ENCODE results near the gene VWA2.

Gene VWA2

DNA sequence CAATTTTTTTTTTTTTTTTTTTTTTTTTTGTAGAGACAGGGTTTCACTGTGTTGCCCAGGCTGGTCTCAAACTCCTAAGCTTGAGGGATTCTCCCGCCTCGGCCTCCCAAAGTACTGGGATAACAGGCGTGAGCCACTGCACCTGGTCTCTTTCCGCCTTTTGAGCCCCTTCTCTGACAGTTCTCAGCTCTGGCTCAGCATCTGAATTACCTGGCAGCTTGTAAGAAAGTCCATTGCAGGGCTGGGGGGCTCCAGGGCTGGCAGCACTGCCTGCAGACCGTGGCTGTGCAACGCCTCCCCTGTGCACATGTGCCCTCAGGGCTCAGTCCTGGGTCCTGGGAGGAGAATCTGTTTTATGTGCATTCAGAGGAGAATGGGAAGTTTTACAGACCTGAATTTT lies 37.6 kb downstream of the VWA2 start:
- DNase-seq (ENCODE audit: low spot score): no peak

DNA sequence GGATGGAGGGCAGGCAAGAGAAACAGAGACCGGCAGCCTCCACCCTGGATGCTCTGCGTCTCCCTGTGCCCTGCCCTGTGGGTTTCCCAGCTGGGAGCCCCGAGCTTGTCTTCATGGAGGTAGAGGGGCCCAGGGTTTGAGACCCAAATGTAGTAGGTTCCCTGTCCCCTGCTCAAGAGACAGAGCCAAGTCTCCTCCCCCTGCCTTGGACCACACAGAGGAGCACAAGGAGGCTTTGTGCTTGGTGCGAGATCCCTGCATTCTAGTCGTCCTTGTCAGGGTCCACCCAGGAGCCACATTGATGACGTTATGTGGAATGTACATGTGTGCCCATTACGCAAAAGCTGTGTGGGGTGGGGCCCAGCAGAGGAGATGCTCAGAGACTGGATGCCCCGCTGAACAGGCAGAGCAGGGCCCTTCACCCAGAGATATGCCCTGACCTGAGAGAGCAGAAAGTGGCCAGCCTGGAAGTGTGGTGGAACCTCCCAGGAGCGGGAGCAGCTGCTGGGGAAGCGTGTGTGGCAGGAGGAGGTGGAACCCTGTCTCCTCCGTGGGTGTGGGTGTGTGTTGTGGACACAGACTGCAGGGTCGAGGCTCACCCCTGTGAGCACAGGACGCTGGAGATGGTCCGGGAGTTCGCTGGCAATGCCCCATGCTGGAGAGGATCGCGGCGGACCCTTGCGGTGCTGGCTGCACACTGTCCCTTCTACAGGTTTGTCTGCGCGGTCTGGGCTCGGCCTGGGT lies 39.3 kb downstream of the VWA2 start:
- no peak for DNase-seq (ENCODE audit: low spot score)

- DNase-seq (ENCODE audit: low spot score): no peak
These were observed 39.8 kb downstream of the VWA2 start for GRCh38 chr10:114278884-114279191.

DNA sequence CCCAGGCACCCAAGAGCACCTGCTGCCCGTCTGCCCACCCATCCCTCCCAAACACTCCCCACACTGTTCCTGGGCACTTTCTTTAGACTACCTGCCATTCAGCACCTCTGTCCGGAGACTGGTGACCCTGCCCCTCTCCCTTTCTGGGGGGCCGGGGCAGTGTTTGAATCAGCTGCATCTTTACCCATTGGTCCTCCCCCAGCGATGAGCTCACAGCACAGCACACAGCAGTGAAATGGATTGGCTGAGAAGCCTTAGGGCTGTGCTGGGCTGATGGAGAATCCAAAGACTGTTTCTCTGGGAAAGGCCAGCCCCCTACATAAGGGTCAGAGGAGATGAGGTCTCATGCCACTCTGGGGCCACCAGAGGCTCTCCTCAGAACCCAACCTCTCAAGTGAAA lies 40.2 kb downstream of the VWA2 start:
- DNase-seq (ENCODE audit: low spot score): no peak

DNA sequence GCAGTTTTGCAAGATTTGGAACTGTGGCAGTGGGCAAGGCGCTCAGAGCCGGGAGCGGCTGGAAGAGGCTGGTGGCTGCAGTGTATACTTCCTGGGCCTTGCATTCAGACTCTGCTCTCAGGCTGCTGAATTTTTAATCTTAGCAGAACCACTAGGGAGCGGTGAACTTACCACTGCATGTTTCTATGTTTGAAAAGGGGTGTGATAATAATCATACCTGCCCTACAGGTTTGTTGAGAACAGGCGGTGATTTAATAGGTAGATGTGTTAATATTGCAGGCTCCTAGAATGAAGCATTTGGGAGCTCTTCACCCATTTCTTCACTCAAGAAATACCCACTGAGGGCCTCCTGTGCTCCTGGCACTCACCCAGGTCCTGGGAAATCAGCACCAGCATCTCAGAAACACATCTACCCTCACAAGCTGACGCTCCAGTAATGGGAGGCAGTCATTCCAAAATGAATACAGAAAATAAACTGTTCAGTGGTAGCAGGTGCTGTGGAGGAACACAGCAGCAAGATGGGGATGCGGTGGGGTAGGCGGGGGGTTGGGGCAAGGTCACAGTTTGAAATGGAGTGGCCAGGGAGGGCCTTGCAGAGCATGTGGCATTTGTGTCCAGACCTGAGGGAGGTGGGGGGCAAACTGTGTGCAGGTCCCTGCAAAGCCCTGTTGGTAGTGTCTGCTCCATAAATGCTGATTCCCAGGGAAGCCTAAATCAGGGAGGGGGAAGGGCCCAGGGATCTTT lies 41.0 kb downstream of the VWA2 start:
- DNase-seq (ENCODE audit: low spot score): no peak

GRCh38 chr10:114281006-114281405 lies 42.0 kb downstream of the VWA2 start:
- no peak for DNase-seq (ENCODE audit: low spot score)

DNA sequence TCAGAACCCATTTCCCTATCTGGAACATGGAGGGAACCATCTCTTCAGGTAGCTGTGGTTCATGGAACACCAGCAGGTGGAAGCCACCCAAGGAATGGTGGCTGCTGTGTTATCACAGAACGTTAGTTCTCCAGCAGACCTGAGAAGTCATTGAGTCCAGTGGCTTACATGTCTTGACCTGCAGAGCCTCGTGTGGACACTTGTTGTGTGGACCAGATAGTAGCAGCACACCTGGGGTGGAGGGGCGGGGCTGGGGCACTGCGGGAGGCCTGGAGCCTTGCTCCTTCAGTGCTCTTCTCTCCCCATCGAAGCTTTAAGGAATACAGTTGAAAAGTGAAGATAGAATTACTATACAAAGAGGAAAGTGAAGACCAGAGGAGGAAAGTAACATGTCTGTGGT lies 42.4 kb downstream of the VWA2 start:
- DNase-seq (ENCODE audit: low spot score): no peak

DNA sequence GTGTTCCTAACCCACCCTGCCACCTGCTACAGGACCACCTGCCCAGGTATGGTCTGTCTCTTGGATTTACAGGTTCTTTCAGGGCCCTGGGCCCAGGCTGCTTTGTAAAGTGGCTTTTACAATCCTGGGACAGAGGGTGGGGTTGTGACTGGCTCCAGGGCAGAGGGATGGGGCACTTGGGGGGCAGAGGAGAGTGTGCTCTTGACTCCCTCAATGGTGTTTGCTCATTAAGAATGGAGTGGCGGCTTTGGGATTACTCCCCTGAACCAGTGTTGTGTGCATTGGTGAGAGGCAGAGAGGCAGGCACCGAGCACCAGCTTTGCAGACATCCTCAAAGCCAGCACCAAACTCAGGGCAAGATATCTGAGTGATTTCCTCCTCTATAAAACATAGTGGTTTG lies 43.5 kb downstream of the VWA2 start:
- no peak for DNase-seq (ENCODE audit: low spot score)

DNA sequence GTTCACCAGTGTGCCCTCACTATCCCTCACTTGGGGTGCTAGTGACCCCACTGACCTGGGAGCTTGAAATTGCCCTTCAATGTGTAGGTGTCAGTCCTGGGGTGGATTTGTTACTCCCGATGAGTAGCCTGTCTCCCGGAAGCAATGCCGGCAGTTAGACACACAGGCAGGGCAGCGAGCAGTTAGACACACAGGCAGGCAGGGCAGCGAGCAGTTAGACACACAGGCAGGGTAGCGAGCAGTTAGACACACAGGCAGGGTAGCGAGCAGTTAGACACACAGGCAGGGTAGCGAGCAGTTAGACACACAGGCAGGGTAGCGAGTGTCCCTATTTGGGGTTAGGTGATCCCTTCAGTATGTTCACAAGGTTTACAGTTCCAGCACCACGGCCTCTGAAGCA lies 44.0 kb downstream of the VWA2 start:
- no peak for DNase-seq (ENCODE audit: low spot score)

DNA sequence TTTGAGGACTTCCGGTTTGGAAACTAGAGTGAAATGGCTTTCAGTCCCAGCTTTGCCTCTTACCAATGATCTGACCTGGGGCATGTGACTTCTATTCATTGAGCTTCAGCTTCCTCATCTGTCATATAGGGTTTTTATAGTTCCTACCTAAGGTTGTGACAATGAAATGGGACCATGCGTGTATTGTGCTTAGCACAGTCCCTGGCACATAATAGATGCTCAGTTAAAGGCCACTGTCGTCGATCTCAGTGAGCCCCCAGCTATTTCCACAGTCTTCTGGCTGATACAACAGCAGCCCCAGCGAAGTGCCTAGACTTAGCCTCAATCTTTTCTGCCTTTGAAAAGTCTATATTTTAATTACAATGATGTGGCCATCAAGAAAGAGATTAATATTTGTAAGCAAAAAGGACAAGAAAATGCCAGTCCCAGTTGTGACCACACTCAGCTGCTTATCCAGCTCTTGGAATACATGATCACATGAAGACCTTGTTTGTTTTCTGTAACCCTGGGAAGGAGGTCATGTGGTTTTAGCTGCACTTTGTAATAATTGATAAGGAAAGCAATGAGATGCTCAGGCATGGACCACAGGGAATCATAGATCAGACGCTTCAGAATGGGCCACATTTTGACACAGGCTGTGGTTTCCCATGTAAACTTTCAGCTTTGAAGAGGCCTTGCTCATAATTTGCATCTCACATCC lies 44.6 kb downstream of the VWA2 start:
- DNase-seq (ENCODE audit: low spot score): no peak

GRCh38 chr10:114284346-114285071 lies 45.5 kb downstream of the VWA2 start:
- no peak for DNase-seq (ENCODE audit: low spot score)

DNA sequence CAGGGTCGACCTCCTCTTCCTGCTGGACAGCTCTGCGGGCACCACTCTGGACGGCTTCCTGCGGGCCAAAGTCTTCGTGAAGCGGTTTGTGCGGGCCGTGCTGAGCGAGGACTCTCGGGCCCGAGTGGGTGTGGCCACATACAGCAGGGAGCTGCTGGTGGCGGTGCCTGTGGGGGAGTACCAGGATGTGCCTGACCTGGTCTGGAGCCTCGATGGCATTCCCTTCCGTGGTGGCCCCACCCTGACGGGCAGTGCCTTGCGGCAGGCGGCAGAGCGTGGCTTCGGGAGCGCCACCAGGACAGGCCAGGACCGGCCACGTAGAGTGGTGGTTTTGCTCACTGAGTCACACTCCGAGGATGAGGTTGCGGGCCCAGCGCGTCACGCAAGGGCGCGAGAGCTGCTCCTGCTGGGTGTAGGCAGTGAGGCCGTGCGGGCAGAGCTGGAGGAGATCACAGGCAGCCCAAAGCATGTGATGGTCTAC lies 46.9 kb downstream of the VWA2 start:
- no peak for DNase-seq (ENCODE audit: low spot score)

DNA sequence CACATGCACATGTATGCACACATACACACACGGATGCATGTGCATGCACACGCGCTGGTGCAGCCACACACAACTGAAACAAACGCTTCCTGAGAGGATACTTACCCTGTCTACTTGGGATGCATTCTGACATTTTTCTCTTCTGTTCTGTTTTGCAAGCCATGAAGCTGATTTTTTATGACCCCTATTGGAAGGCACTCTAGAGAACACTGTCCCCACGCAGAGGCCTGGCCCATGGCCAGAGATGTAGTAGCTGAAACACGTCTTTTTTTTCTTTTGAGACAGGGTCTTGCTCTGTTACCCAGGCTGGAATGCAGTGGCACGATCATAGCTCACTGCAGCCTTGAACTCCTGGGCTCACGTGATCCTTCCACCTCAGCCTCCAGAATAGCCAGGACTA lies 47.9 kb downstream of the VWA2 start:
- no peak for DNase-seq (ENCODE audit: low spot score)

GRCh38 chr10:114288424-114289095 lies 49.5 kb downstream of the VWA2 start:
- DNase-seq (ENCODE audit: low spot score): no peak

DNA sequence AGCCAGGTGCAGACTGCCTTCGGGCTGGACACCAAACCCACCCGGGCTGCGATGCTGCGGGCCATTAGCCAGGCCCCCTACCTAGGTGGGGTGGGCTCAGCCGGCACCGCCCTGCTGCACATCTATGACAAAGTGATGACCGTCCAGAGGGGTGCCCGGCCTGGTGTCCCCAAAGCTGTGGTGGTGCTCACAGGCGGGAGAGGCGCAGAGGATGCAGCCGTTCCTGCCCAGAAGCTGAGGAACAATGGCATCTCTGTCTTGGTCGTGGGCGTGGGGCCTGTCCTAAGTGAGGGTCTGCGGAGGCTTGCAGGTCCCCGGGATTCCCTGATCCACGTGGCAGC lies 50.0 kb downstream of the VWA2 start:
- no peak for DNase-seq (ENCODE audit: low spot score)

- no peak for DNase-seq (ENCODE audit: low spot score)
These were observed 51.0 kb downstream of the VWA2 start for GRCh38 chr10:114290038-114290437.

GRCh38 chr10:114291076-114291475 lies 52.0 kb downstream of the VWA2 start:
- no peak for DNase-seq (ENCODE audit: low spot score)

DNA sequence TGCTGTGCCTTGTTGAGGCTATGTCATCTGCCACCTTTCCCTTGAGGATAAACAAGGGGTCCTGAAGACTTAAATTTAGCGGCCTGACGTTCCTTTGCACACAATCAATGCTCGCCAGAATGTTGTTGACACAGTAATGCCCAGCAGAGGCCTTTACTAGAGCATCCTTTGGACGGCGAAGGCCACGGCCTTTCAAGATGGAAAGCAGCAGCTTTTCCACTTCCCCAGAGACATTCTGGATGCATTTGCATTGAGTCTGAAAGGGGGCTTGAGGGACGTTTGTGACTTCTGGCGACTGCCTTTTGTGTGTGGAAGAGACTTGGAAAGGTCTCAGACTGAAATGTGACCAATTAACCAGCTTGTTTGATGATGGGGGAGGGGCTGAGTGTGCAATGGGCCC lies 52.5 kb downstream of the VWA2 start:
- DNase-seq (ENCODE audit: low spot score): no peak

DNA sequence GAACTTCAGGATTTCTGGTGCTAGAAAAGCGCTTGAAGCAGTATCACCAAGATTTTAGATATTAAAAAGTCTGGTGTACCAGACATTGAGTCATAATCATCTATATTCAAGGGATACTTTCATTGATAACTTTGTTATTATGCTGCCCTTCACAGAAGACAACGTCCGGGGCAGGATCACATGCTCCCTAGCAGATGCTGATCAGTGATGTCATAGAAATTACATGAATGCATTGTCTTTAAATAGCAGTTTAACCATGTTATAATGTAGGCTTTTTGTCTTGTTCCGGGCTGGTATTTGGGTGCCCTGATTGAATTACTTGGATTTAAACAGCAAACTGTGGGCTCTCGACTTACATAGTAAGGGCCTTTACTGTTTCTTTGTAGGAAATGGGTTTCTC lies 54.0 kb downstream of the VWA2 start:
- DNase-seq (ENCODE audit: low spot score): no peak

- no peak for DNase-seq (ENCODE audit: low spot score)
These were observed 55.5 kb downstream of the VWA2 start for GRCh38 chr10:114294549-114294948.

- DNase-seq (ENCODE audit: low spot score): no peak
These were observed 56.3 kb downstream of the VWA2 start for GRCh38 chr10:114295393-114295792.

DNA sequence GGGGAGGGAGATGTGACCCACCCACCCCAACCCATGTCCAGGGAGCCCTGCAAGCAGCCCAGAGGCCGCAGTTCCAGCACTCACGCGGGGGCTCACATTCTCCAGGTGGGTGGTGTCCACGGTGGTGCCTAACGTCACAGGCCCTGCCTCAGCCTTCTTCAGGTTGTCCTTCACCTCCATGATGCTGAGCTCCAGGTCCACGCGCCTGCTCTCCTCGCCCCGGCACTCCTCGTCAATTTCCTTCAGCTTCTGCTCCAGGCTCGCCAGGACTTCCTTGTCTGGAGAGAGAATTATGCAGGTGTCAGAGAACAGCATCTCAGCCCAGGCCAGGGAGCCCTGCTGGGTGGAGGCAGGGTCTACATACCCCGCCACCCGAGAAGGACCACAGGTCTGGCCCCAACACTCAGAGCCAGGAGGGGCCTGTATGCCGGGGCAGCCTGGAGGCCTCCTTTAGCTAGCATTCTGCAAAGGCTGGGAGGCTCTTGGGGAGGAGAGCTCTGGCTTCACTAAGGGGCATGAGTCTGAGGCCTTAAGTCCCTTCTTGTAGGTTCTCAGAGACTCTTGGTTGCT lies 58.2 kb downstream of the VWA2 start:
- no peak for DNase-seq (ENCODE audit: low spot score)
